Panc1 (cell line): Measurements from ENCODE around the gene CCDC171.

Experiments
- TCF7L2 ChIP-seq: IDR thresholded peaks from 2 replicates; pipeline ENCODE4 v1.6.1; 2011; ENCODE audit warnings: mild to moderate bottlenecking, low read depth, low read length, inconsistent platforms
- TF ChIP-seq, protein P1 (sequence below): fragments of 450-650 bp; IDR thresholded peaks from 2 replicates; pipeline ENCODE4 v1.5.1; 2017; ENCODE audit warnings: mild to moderate bottlenecking

DNA sequence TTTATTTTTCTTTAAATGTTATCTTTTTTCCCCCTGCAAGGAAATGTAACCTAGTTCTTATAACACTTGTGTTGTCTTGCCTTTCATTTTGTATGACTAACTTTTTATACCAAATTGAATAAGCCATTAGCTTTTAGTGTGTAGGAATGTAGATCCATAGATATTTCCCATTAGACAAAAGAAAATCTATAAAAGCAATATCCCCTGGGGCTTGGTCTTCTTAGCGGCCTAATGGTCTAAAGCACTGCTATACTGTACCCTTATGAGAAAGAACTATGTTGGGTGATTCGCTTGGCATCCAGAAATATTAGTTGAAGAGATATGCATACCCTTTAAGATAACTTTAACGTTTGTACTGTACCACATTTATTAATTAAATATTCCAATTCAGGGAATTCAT lies 289.2 kb downstream of the CCDC171 start:
- TF ChIP-seq, protein P1, sequence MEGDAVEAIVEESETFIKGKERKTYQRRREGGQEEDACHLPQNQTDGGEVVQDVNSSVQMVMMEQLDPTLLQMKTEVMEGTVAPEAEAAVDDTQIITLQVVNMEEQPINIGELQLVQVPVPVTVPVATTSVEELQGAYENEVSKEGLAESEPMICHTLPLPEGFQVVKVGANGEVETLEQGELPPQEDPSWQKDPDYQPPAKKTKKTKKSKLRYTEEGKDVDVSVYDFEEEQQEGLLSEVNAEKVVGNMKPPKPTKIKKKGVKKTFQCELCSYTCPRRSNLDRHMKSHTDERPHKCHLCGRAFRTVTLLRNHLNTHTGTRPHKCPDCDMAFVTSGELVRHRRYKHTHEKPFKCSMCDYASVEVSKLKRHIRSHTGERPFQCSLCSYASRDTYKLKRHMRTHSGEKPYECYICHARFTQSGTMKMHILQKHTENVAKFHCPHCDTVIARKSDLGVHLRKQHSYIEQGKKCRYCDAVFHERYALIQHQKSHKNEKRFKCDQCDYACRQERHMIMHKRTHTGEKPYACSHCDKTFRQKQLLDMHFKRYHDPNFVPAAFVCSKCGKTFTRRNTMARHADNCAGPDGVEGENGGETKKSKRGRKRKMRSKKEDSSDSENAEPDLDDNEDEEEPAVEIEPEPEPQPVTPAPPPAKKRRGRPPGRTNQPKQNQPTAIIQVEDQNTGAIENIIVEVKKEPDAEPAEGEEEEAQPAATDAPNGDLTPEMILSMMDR: no peak
- no peak for TF ChIP-seq TCF7L2
